ENCODE measurements around the gene NPR2.

NPR2 gene

GRCh38 chr9:35801328-35802128, 10.1 kb downstream of the NPR2 start:
- DNase-seq = no peak

- no peak for DNase-seq
Observed at GRCh38 chr9:35806101-35806500, 14.7 kb downstream of the NPR2 start.

- DNase-seq = no peak
Observed at GRCh38 chr9:35808433-35808832, 17.0 kb downstream of the NPR2 start.

- no peak for DNase-seq
Observed at GRCh38 chr9:35810122-35810521, 18.7 kb downstream of the NPR2 start.

GRCh38 chr9:35811381-35812024, 20.1 kb downstream of the NPR2 start:
- no peak for DNase-seq

- peak; percentile 96 for DNase-seq
Observed at GRCh38 chr9:35812025-35812602, 20.7 kb downstream of the NPR2 start, which contains the start of gene SPAG8. TSS of gene SPAG8 (minus strand) at chr9:35812262. CDS start at chr9:35812147, 115 bp downstream.

- no peak for DNase-seq
Observed at GRCh38 chr9:35813434-35814105, 22.2 kb downstream of the NPR2 start.

GRCh38 chr9:35814106-35814840, 22.9 kb downstream of the NPR2 start:
- DNase-seq = peak; percentile 33

GRCh38 chr9:35814841-35815543, 23.6 kb downstream of the NPR2 start, which contains the start of gene HINT2:
TSS of gene HINT2 (minus strand) at chr9:35815042. CDS start at chr9:35814979, 63 bp downstream.
- peak; percentile 98 for DNase-seq

- no peak for DNase-seq
Observed at GRCh38 chr9:35816708-35817107, 25.3 kb downstream of the NPR2 start.

GRCh38 chr9:35818341-35818740, 26.9 kb downstream of the NPR2 start:
- no peak for DNase-seq

GRCh38 chr9:35820076-35820475, 28.7 kb downstream of the NPR2 start:
- DNase-seq = no peak

GRCh38 chr9:35822926-35823325, 31.5 kb downstream of the NPR2 start:
- no peak for DNase-seq

- DNase-seq = no peak
Observed at GRCh38 chr9:35826071-35826701, 34.8 kb downstream of the NPR2 start.

- DNase-seq = no peak
Observed at GRCh38 chr9:35827486-35827885, 36.1 kb downstream of the NPR2 start.

GRCh38 chr9:35828716-35829083, 37.3 kb downstream of the NPR2 start, which contains the start of gene FAM221B:
TSS of gene FAM221B (minus strand) at chr9:35828732. CDS start at chr9:35826161, 2,571 bp downstream.
- DNase-seq = no peak

- peak; percentile 93 for DNase-seq
Observed at GRCh38 chr9:35829084-35829763, 37.8 kb downstream of the NPR2 start, which contains the start of gene TMEM8B. TSS of gene TMEM8B (plus strand) at chr9:35829228. CDS start at chr9:35829448, 220 bp downstream.

- no peak for DNase-seq
Observed at GRCh38 chr9:35829764-35830096, 38.3 kb downstream of the NPR2 start.

GRCh38 chr9:35831040-35831439, 39.6 kb downstream of the NPR2 start:
- DNase-seq = no peak

- DNase-seq = no peak
Observed at GRCh38 chr9:35832814-35833213, 41.4 kb downstream of the NPR2 start.

Data from stimulated activated CD4-positive, alpha-beta T cell treated with anti-CD3 and anti-CD28 coated beads, Interleukin-1b, Interleukin-23, amount 100 ng/mL, for 48 hours (primary cell).